PC-3 (cell line): ENCODE results near the gene TRMU. TPM values are rescaled to one million over a fixed set of nuclear protein-coding genes. Genes with fewer than 3 reads are reported as not detected.

Experiments
- ATAC-seq: fragments of 200-7000 bp; cut with Tn5 transposase; 2 replicates; pipeline ENCODE4 v1.9.1; 2020; ENCODE audit warnings: mild to moderate bottlenecking, moderate library complexity
- BruUV-seq: library from RNA; stranded (reverse); fragments of 400-500 nt; replicated peaks from 2 replicates; lab custom pipeline; 2021; lab: Mats Ljungman, UMichigan
- CTCF ChIA-PET: fragments of 300-600 bp; sonication (Branson Sonifier 250); formaldehyde crosslinking; loops from one replicate; lab custom pipeline; 2022; ENCODE audit warnings: antibody characterized with exemption; lab: Charles Lee
- POLR2A ChIA-PET: fragments of 300-600 bp; sonication (Branson Sonifier 250); formaldehyde crosslinking; loops from one replicate; lab custom pipeline; 2022; ENCODE audit warnings: antibody characterized with exemption; ENCODE audit not compliant: unreplicated experiment; lab: Charles Lee
- DNase-seq: peaks from one replicate; pipeline ENCODE4 v3.0.0-alpha.2; 2015
- H2AFZ ChIP-seq: fragments of 300-600 bp; sonication (generic); 2 replicates; pipeline ENCODE4 v1.6.0; 2016; ENCODE audit warnings: antibody characterized with exemption, low read length
- H3F3A ChIP-seq: fragments of 300-600 bp; sonication (generic); one replicate; pipeline ENCODE4 v1.6.0; 2017; ENCODE audit warnings: antibody characterized with exemption, low read length, control low read depth, mild to moderate bottlenecking; ENCODE audit not compliant: unreplicated experiment
- H3K27ac ChIP-seq: fragments of 300-600 bp; sonication (generic); 2 replicates; pipeline ENCODE4 v1.5.1; 2016; ENCODE audit warnings: mild to moderate bottlenecking, low read length
- H3K27me3 ChIP-seq: fragments of 300-600 bp; sonication (generic); 2 replicates; pipeline ENCODE4 v1.6.1; 2016; ENCODE audit warnings: low read length, mixed read lengths
- H3K36me3 ChIP-seq: fragments of 300-600 bp; sonication (generic); 2 replicates; pipeline ENCODE4 v1.6.1; 2016; ENCODE audit warnings: low read depth, mixed run types, low read length, mixed read lengths
- H3K4me1 ChIP-seq: fragments of 300-600 bp; sonication (generic); 2 replicates; pipeline ENCODE4 v1.5.1; 2016; ENCODE audit warnings: low read length; ENCODE audit not compliant: insufficient read depth
- H3K4me2 ChIP-seq: fragments of 300-600 bp; sonication (generic); 2 replicates; pipeline ENCODE4 v1.6.0; 2016; ENCODE audit warnings: low read length
- H3K4me3 ChIP-seq: fragments of 300-600 bp; sonication (generic); 2 replicates; pipeline ENCODE4 v1.5.1; 2016; ENCODE audit warnings: mild to moderate bottlenecking, low read length, mixed read lengths
- H3K79me2 ChIP-seq: fragments of 300-600 bp; sonication (generic); 2 replicates; pipeline ENCODE4 v1.6.1; 2017; ENCODE audit warnings: low read length, mixed read lengths
- H3K9ac ChIP-seq: fragments of 300-600 bp; sonication (generic); 2 replicates; pipeline ENCODE4 v1.6.0; 2016; ENCODE audit warnings: mild to moderate bottlenecking, low read length
- H3K9me2 ChIP-seq: fragments of 300-600 bp; sonication (generic); replicated peaks from 2 replicates; pipeline ENCODE4 v1.6.1; 2016; ENCODE audit warnings: mixed run types, low read length, mixed read lengths
- H3K9me3 ChIP-seq: fragments of 300-600 bp; sonication (generic); 2 replicates; pipeline ENCODE4 v1.6.1; 2016; ENCODE audit warnings: low read length, mixed read lengths
- H4K20me1 ChIP-seq: fragments of 300-600 bp; sonication (generic); 2 replicates; pipeline ENCODE4 v1.6.1; 2016; ENCODE audit warnings: low read length, mixed read lengths
- EZH2 ChIP-seq: fragments of 300-600 bp; sonication (generic); IDR thresholded peaks from one replicate; pipeline ENCODE4 v1.6.1; 2017; ENCODE audit warnings: antibody characterized with exemption, mild to moderate bottlenecking, low read length; ENCODE audit not compliant: unreplicated experiment
- EZH2phosphoT487 ChIP-seq: fragments of 300-600 bp; sonication (generic); IDR thresholded peaks from 2 replicates; pipeline ENCODE4 v1.6.1; 2018; ENCODE audit warnings: mild to moderate bottlenecking, antibody characterized with exemption, low read length, borderline replicate concordance
- intact Hi-C: fragments of 100-400 bp; cut with micrococcal nuclease; formaldehyde crosslinking; loops from 2 replicates; pipeline ENCODE4 v1.9.0; 2023
- total RNA-seq: library from RNA; depleted of rRNA; stranded (reverse); fragments of >200 nt; gene quantifications from 2 replicates; pipeline ENCODE4 v1.2.3, GENCODE V29; 2014
- TF ChIP-seq, protein P1 (sequence below): fragments of 300-600 bp; sonication (generic); conservative IDR thresholded peaks from 2 replicates; pipeline ENCODE4 v1.5.1; 2017; ENCODE audit warnings: antibody characterized with exemption, low read depth, mild to moderate bottlenecking, low read length

The TRMU gene
- total RNA-seq, 1 experiment from 2014 or later, result 63.5 TPM

DNA sequence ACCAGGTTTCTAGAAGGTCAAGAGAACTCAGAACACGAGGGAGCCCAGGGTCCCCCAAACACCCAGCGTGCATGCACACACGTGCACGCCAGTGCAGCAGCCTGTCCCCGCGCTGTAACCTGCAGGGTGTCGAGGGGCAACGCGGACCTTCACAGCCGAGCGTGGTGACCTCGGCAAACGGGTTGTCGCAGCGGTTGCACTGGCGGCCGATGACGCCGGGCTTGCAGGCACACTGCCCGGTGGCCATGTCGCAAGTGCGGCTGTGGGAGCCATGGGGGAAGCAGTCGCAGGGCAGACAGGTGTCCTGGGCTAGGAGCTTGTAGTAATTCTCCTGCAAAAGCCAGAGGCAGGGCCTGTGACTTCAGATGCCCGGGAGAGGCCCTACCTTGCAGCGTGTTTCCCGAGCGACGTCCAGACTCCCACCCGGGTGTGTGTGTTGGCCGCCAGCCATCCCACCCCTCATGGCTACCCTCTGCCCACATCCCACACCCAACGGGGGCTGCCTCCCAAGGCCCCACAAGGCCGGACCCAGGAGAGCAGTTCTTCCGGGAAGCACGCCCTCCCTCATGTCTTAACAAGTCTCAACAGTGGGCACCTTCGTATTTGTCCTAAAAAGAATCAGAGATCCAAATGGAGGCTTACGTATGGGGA, 56.1 kb downstream of the TRMU start:
- POLR2A ChIA-PET, result no interaction called here

DNA sequence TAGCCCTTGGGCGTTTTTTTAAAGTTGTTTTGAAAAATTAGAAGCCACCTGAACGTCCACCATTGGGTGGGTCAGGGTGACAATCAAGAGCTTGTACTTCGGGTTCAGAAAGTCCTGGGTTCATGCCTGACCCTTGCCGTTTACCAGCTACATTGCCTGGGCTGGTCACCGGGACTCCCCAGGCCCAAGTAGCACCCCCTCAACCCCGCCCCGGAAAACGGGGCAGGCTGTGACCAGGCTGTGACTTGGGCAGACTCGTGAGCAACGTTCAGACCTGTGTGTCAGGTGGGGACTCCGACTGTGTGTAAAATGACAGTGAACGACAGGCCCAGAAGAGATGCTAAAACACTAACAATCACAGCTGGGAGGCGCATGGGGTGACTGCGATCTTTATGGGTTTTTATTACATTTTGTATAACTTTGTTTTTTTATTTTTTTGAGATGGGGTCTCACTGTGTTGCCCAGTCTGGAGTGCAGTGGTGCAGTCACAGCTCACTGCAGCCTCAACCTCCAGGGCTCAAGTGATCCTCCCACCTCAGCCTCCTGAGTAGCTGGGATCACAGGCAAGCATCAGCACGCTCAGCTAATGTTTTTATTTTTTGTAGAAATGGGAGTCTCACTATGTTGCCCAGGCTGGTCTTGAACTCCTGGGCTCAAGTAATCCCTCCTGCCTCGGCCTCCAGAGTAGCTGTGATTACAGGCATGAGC, 56.8 kb downstream of the TRMU start:
- no peak for ATAC-seq
- no peak overlapping the region for H3K9ac ChIP-seq
- TF ChIP-seq EZH2 (no peak), EZH2phosphoT487 (no peak)
- TF ChIP-seq, protein P1, sequence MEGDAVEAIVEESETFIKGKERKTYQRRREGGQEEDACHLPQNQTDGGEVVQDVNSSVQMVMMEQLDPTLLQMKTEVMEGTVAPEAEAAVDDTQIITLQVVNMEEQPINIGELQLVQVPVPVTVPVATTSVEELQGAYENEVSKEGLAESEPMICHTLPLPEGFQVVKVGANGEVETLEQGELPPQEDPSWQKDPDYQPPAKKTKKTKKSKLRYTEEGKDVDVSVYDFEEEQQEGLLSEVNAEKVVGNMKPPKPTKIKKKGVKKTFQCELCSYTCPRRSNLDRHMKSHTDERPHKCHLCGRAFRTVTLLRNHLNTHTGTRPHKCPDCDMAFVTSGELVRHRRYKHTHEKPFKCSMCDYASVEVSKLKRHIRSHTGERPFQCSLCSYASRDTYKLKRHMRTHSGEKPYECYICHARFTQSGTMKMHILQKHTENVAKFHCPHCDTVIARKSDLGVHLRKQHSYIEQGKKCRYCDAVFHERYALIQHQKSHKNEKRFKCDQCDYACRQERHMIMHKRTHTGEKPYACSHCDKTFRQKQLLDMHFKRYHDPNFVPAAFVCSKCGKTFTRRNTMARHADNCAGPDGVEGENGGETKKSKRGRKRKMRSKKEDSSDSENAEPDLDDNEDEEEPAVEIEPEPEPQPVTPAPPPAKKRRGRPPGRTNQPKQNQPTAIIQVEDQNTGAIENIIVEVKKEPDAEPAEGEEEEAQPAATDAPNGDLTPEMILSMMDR, result no peak

More for the DNA sequence above, 56.1 kb downstream of the TRMU start:
- 0 out of 2 replicates have a peak overlapping the region, but pooled peaks have one; percentile 84 for H3K4me2 ChIP-seq
- no peaks in the 10 kb centered on the region for H3K27me3 ChIP-seq
- no peaks in the 10 kb centered on the region for H3F3A ChIP-seq
- H3K4me1 ChIP-seq, result peaks cover 8% of the 10 kb centered on the region; the same call in 1 of the 2 replicates
- DNase-seq (no peak), ATAC-seq (no peak)
- no peaks in the 10 kb centered on the region for H3K36me3 ChIP-seq
- TF ChIP-seq EZH2phosphoT487 (no peak), EZH2 (no peak)
- TF ChIP-seq, protein P1, result no peak
- H2AFZ ChIP-seq, result no peak overlapping the region; the same call in 1 of the 2 replicates
- no peak overlapping the region for H3K9ac ChIP-seq
- BruUV-seq, result no TSS peak
- H3K9me2 ChIP-seq, result no peaks in the 10 kb centered on the region
- no peaks in the 10 kb centered on the region for H3K9me3 ChIP-seq
- no peaks in the 10 kb centered on the region for H3K79me2 ChIP-seq
- no peaks in the 10 kb centered on the region for H4K20me1 ChIP-seq
- CTCF ChIA-PET, result no interaction called here
- no peak overlapping the region for H3K27ac ChIP-seq
- no peak overlapping the region for H3K4me3 ChIP-seq
- intact Hi-C loops, result no loop called here

More for the DNA sequence above, 56.8 kb downstream of the TRMU start:
- CTCF ChIA-PET, result interaction anchor here (1.0 kb wide), 1 partner anchor 25 kb away, joined by 4 read pairs; no protein-coding TSS in a partner anchor
- POLR2A ChIA-PET, result no interaction called here
- Histone ChIP-seq H3K27me3 (no peaks in the 10 kb centered on the region), H3K36me3 (no peaks in the 10 kb centered on the region), H3K9me3 (no peaks in the 10 kb centered on the region), H3K4me3 (no peak overlapping the region), H2AFZ (no peak overlapping the region), H4K20me1 (no peaks in the 10 kb centered on the region), H3K79me2 (no peaks in the 10 kb centered on the region), H3K9me2 (no peaks in the 10 kb centered on the region), H3F3A (no peaks in the 10 kb centered on the region), H3K4me2 (no peak overlapping the region), H3K4me1 (peaks cover 8% of the 10 kb centered on the region; the same call in 1 of the 2 replicates), H3K27ac (no peak overlapping the region)
- intact Hi-C loops, result no loop called here
- no TSS peak for BruUV-seq
- no peak for DNase-seq
